NCI-H2171 (cell line): ENCODE measurements around the gene HNF1A.
"Not testable (repeated sequence)": the region's sequence is repeated elsewhere in the genome, so short reads cannot be mapped to it uniquely, and the experiment has no call there.

ENCODE experiments used
- DNase-seq: peaks from one replicate; lab custom pipeline; 2025; lab: John Stamatoyannopoulos, UW

Gene HNF1A

GRCh38 chr12:120978296-120979219, at the start of gene HNF1A:
HNF1A (plus strand) TSS chr12:120978543; CDS start chr12:120978769, 226 bp downstream.
- DNase-seq: no peak

- DNase-seq: no peak
Observed at GRCh38 chr12:120928864-120929652, 49.3 kb upstream of the HNF1A start.

GRCh38 chr12:120930032-120930431, 48.3 kb upstream of the HNF1A start:
- no peak for DNase-seq

- DNase-seq: no peak
Observed at GRCh38 chr12:120932058-120932457, 46.3 kb upstream of the HNF1A start.

GRCh38 chr12:120932956-120933526, 45.3 kb upstream of the HNF1A start:
- DNase-seq: no peak

- no peak for DNase-seq
Observed at GRCh38 chr12:120933786-120934185, 44.6 kb upstream of the HNF1A start.

GRCh38 chr12:120936197-120936596, 42.1 kb upstream of the HNF1A start:
- DNase-seq: no peak

GRCh38 chr12:120938496-120938895, 39.8 kb upstream of the HNF1A start:
- DNase-seq: no peak

- DNase-seq: no peak
Observed at GRCh38 chr12:120939523-120939922, 38.8 kb upstream of the HNF1A start.

- DNase-seq: no peak
Observed at GRCh38 chr12:120940006-120940405, 38.3 kb upstream of the HNF1A start.

GRCh38 chr12:120940799-120941198, 37.5 kb upstream of the HNF1A start:
- no peak for DNase-seq

- no peak for DNase-seq
Observed at GRCh38 chr12:120941412-120941811, 36.9 kb upstream of the HNF1A start.

GRCh38 chr12:120941846-120942405, 36.4 kb upstream of the HNF1A start:
- DNase-seq: no peak

- DNase-seq: no peak
Observed at GRCh38 chr12:120943482-120943881, 34.9 kb upstream of the HNF1A start.

GRCh38 chr12:120944645-120945217, 33.6 kb upstream of the HNF1A start:
- DNase-seq: no peak

GRCh38 chr12:120945516-120945915, 32.8 kb upstream of the HNF1A start:
- DNase-seq: not testable (repeated sequence)

GRCh38 chr12:120950260-120950799, 28.0 kb upstream of the HNF1A start:
- DNase-seq: not testable (repeated sequence)

- no peak for DNase-seq
Observed at GRCh38 chr12:120950807-120951206, 27.5 kb upstream of the HNF1A start.

GRCh38 chr12:120955232-120955631, 23.1 kb upstream of the HNF1A start:
- no peak for DNase-seq

- DNase-seq: no peak
Observed at GRCh38 chr12:120956579-120957300, 21.6 kb upstream of the HNF1A start.
